ENCODE data around the gene TMEM252. TPM values are rescaled to one million over a fixed set of nuclear protein-coding genes. Genes with fewer than 3 reads are reported as not detected.

Gene TMEM252
- total RNA-seq, 1 donor from 2014 or later, result 0.20 TPM

GRCh38 chr9:68500457-68501381 is 40.0 kb downstream of the TMEM252 start:
- peak; percentile 93 for DNase-seq (ENCODE audit: low read depth)

- DNase-seq (ENCODE audit: low read depth), result no peak
Observed at GRCh38 chr9:68498816-68499215, 41.9 kb downstream of the TMEM252 start.

- no peak for DNase-seq (ENCODE audit: low read depth)
Observed at GRCh38 chr9:68497629-68498028, 43.1 kb downstream of the TMEM252 start.

- DNase-seq (ENCODE audit: low read depth), result no peak
Observed at GRCh38 chr9:68496356-68496755, 44.3 kb downstream of the TMEM252 start.

GRCh38 chr9:68495247-68495646 is 45.4 kb downstream of the TMEM252 start:
- DNase-seq (ENCODE audit: low read depth), result no peak

GRCh38 chr9:68493958-68494577 is 46.6 kb downstream of the TMEM252 start:
- no peak for DNase-seq (ENCODE audit: low read depth)

- DNase-seq (ENCODE audit: low read depth), result no peak
Observed at GRCh38 chr9:68493541-68493940, 47.1 kb downstream of the TMEM252 start.

- DNase-seq (ENCODE audit: low read depth), result no peak
Observed at GRCh38 chr9:68492806-68493205, 47.9 kb downstream of the TMEM252 start.

GRCh38 chr9:68489646-68490045 is 51.0 kb downstream of the TMEM252 start:
- DNase-seq (ENCODE audit: low read depth), result peak; percentile 83

- no peak for DNase-seq (ENCODE audit: low read depth)
Observed at GRCh38 chr9:68488126-68488525, 52.6 kb downstream of the TMEM252 start.

Other genes with a start within 250 kb of the TMEM252 start
- not detected in 2 replicates for gene FOXD4L3, start 238.0 kb downstream of the TMEM252 start, total RNA-seq
- gene PGM5, start 184.3 kb downstream of the TMEM252 start, total RNA-seq, result 0.55 and 1.0 TPM in 2 replicates
- 0.15 TPM in 1 of 2 replicates, not detected in the other for gene PIP5K1B, start 164.4 kb upstream of the TMEM252 start, total RNA-seq